ENCODE results near the gene MAPRE3.

GRCh38 chr2:27025861-27026851 is 55.7 kb downstream of the MAPRE3 start:
- TF ChIP-seq, protein P1, sequence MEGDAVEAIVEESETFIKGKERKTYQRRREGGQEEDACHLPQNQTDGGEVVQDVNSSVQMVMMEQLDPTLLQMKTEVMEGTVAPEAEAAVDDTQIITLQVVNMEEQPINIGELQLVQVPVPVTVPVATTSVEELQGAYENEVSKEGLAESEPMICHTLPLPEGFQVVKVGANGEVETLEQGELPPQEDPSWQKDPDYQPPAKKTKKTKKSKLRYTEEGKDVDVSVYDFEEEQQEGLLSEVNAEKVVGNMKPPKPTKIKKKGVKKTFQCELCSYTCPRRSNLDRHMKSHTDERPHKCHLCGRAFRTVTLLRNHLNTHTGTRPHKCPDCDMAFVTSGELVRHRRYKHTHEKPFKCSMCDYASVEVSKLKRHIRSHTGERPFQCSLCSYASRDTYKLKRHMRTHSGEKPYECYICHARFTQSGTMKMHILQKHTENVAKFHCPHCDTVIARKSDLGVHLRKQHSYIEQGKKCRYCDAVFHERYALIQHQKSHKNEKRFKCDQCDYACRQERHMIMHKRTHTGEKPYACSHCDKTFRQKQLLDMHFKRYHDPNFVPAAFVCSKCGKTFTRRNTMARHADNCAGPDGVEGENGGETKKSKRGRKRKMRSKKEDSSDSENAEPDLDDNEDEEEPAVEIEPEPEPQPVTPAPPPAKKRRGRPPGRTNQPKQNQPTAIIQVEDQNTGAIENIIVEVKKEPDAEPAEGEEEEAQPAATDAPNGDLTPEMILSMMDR (IDR thresholded peaks at IDR 0.05): no peak
- TF ChIP-seq POLR2A (IDR thresholded peaks at IDR 0.05): no peak
